Mucosa of descending colon (tissue), 3 donors: ENCODE results near the gene MRM2. TPM values are rescaled to one million over a fixed set of nuclear protein-coding genes. Genes with fewer than 3 reads are reported as not detected.

Source experiments
- ATAC-seq: fragments of 200-7000 bp; cut with Tn5 transposase; one replicate; pipeline ENCODE4 v1.9.1; 2020; ENCODE audit warnings: mild to moderate bottlenecking, moderate library complexity
- DNase-seq, 3 donors: peaks; one replicate each; pipeline ENCODE4 v3.0.0-alpha.2; 2020
- H3K36me3 ChIP-seq: fragments of 200-600 bp; one replicate; pipeline ENCODE4 v1.8.0; 2021; ENCODE audit warnings: low read depth, mild to moderate bottlenecking
- H3K4me1 ChIP-seq: fragments of 200-600 bp; one replicate; pipeline ENCODE4 v1.8.0; 2021; ENCODE audit warnings: low read depth, mild to moderate bottlenecking
- H3K4me3 ChIP-seq: fragments of 200-600 bp; one replicate; pipeline ENCODE4 v1.8.0; 2021; ENCODE audit warnings: mild to moderate bottlenecking
- H3K9me3 ChIP-seq: fragments of 200-600 bp; one replicate; pipeline ENCODE4 v1.8.0; 2021; ENCODE audit warnings: mild to moderate bottlenecking
- intact Hi-C, 2 donors: fragments of 100-400 bp; cut with DNase I in 1 of 2; cut with micrococcal nuclease in 1 of 2; formaldehyde crosslinking; loops; one replicate each; pipeline versions ENCODE4 v1.11.0 to v1.11.1; 2022; cut with DNase I, micrococcal nuclease
- total RNA-seq, 3 donors: library from RNA; stranded (reverse); fragmentation: NEBNext Ultra II Directional in 2 of 3; extraction: Animal tissue kit (Norgen Biotek cat#: 25700) in 2 of 3; gene quantifications; one replicate each; pipeline versions ENCODE4 v1.2.1 to v1.2.4, GENCODE V29; 2021 to 2023
- TF ChIP-seq, protein P1 (sequence below): fragments of 200-600 bp; IDR thresholded peaks from one replicate; pipeline ENCODE4 v1.8.0; 2022; ENCODE audit warnings: antibody characterized with exemption, mild to moderate bottlenecking
- donor health status: DM: no; HTN: no; CAD: no; lungs with moderate emphysema.
- donor health status: DM: no; HTN: no; CAD: no.
- donor health status: DM: no; HTN: yes; CAD: no.

MRM2 gene
- total RNA-seq, 3 donors from 2014 or later: 16.5 to 18.8 (median 17.2) TPM

DNA sequence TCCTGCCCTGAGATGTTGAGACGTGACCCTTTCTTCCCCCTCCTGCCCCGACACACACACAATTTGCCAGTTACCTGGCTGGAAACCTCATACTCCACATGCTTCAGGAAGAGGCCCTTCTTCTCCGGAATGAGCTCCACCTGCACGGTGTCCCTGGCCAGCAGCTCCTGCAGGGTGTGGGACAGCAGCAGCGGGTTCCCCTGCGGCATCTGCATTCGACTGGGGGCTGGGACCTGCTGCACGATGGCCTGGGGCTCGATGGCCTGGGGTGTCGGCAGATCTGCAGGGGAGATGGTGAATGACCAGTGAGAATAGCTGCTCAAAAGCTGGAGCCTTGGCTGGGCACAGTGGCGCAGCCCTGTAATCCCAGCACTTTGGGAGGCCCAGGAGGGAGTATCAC lies 36.0 kb upstream of the MRM2 start:
- H3K4me1 ChIP-seq: no peaks in the 10 kb centered on the region
- ATAC-seq (no peak), DNase-seq (no peak)
- no peaks in the 10 kb centered on the region for H3K9me3 ChIP-seq
- H3K4me3 ChIP-seq: no peak overlapping the region
- no peaks in the 10 kb centered on the region for H3K36me3 ChIP-seq
- intact Hi-C loops: no loop called here
- TF ChIP-seq, protein P1, sequence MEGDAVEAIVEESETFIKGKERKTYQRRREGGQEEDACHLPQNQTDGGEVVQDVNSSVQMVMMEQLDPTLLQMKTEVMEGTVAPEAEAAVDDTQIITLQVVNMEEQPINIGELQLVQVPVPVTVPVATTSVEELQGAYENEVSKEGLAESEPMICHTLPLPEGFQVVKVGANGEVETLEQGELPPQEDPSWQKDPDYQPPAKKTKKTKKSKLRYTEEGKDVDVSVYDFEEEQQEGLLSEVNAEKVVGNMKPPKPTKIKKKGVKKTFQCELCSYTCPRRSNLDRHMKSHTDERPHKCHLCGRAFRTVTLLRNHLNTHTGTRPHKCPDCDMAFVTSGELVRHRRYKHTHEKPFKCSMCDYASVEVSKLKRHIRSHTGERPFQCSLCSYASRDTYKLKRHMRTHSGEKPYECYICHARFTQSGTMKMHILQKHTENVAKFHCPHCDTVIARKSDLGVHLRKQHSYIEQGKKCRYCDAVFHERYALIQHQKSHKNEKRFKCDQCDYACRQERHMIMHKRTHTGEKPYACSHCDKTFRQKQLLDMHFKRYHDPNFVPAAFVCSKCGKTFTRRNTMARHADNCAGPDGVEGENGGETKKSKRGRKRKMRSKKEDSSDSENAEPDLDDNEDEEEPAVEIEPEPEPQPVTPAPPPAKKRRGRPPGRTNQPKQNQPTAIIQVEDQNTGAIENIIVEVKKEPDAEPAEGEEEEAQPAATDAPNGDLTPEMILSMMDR: no peak

DNA sequence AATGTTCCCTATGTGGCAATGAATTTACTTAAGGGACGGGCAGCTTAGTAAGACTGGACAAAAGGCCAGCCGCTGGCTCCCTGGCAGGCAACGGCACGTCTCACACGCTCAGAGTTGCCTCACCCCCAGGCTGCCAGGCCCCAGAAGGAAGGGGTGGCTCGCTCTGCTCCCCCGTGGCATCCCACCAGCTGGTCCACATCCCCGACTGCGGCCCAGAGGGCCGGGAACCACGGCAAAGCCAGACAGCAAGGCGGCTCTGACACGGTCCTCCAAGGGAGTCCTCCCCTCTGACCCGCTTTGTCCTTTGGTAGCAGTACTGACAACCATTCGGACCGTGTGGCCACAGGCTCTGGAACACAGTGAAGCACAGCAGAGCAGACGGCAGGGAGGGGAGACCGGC lies 34.1 kb upstream of the MRM2 start:
- intact Hi-C loops: no loop called here
- Histone ChIP-seq H3K9me3 (no peaks in the 10 kb centered on the region), H3K4me1 (no peaks in the 10 kb centered on the region), H3K4me3 (no peak overlapping the region), H3K36me3 (no peaks in the 10 kb centered on the region)
- DNase-seq: no peak
- TF ChIP-seq, protein P1: no peak
- no peak for ATAC-seq

DNA sequence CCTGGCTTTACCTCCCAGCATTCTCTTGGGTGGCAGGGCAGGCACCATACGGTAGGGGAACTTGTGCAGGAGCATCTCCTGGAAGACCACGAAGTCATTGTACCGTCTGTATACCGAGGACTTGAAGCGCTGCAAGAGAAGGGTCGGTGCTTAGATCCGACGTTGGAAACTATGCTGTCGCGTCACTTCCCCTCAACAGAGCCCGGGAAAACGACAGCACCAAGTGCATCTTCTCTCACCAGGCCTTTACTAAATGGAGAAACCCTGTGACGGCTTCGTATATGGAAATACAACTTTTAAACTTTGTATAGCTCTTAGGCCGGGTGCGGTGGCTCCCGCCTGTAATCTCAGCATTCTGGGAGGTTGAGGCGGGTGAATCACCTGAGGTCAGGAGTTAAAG lies 33.1 kb upstream of the MRM2 start:
- TF ChIP-seq, protein P1: no peak
- Histone ChIP-seq H3K36me3 (no peaks in the 10 kb centered on the region), H3K4me3 (no peak overlapping the region), H3K4me1 (no peaks in the 10 kb centered on the region), H3K9me3 (no peaks in the 10 kb centered on the region)
- ATAC-seq (no peak), DNase-seq (no peak)
- intact Hi-C loops: no loop called here

DNA sequence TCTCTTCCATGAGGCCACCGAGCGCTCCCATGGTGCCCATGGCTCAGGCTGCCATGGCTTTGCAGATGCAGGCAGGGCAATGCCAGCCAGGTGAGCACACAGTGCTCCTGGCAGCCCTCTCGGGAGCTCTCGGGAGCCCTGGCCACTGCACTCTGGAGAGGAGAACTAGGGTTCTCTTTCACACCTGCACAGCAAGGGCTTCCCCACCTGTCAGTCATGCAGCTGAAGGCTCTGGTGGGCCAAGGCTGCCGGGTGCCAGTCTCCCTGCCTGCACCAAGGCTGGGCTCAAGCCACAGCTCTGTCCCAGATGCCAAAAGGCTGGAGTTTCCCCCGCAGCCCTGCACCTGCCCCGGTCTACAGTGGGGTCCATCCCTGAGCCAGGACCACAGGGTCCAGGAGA lies 32.7 kb upstream of the MRM2 start:
- DNase-seq: no peak
- Histone ChIP-seq H3K4me3 (no peak overlapping the region), H3K36me3 (no peaks in the 10 kb centered on the region), H3K9me3 (no peaks in the 10 kb centered on the region), H3K4me1 (no peaks in the 10 kb centered on the region)
- TF ChIP-seq, protein P1: no peak
- ATAC-seq: no peak
- intact Hi-C loops: no loop called here

DNA sequence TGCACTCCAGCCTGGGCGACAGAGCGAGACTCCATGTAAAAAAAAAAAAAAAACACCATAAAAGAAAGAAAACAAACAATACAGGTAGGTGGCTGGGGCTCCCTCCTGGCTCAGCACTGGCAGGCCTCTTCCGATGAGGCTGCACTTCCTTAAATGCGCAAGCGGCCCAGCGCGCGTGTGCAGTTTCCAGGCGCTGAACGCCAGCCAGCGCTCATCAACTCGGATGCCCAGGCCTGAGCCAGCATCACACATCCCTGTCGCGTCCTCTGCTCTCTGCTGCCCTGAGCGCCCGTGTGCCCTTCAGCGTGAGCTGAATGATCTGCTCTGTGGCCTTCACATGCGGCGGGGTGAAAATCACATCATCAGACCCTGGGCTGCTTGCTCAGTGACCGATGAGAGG lies 31.9 kb upstream of the MRM2 start:
- H3K9me3 ChIP-seq: no peaks in the 10 kb centered on the region
- no peak for ATAC-seq
- intact Hi-C loops: no loop called here
- no peaks in the 10 kb centered on the region for H3K4me1 ChIP-seq
- no peak for DNase-seq
- TF ChIP-seq, protein P1: no peak
- H3K4me3 ChIP-seq: no peak overlapping the region
- no peaks in the 10 kb centered on the region for H3K36me3 ChIP-seq

DNA sequence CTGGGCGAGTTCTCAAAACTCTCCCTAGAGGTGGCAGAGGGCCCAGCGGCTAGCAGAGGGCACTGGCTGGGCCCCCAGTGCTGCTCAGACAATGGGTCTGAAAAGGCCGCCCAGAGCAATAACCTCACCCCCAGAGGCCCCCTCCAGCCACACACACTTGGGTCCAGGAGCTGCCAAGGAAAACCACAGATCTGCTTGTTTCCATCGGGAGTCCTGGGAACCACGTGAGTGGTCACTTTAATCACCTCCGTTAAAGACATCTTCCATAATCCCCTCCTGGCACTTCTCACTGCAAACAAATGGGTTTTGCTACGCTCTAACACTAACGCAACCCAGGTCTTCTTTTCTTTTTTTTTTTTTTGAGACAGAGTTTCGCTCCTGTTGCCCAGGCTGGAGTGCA lies 30.0 kb upstream of the MRM2 start:
- TF ChIP-seq, protein P1: no peak
- no peak overlapping the region for H3K4me3 ChIP-seq
- DNase-seq (no peak), ATAC-seq (no peak)
- H3K4me1 ChIP-seq: no peaks in the 10 kb centered on the region
- no peaks in the 10 kb centered on the region for H3K9me3 ChIP-seq
- H3K36me3 ChIP-seq: no peaks in the 10 kb centered on the region
- intact Hi-C loops: no loop called here
